OCI-LY7 (cell line): ENCODE measurements around the gene MCM9. TPM values are rescaled to one million over a fixed set of nuclear protein-coding genes. Genes with fewer than 3 reads are reported as not detected.
A peak's percentile ranks its signal among the peaks of the same experiment; 100 is the strongest.

Experiments
- BruUV-seq: library from RNA; stranded (reverse); fragments of 400-500 nt; replicated peaks from 2 replicates; lab custom pipeline; 2021; lab: Mats Ljungman, UMichigan
- CTCF ChIA-PET: fragments of 300-600 bp; sonication (Branson Sonifier 250); formaldehyde crosslinking; loops from one replicate; lab custom pipeline; 2022; ENCODE audit warnings: antibody characterized with exemption; ENCODE audit not compliant: unreplicated experiment; lab: Charles Lee
- POLR2A ChIA-PET: fragments of 300-600 bp; sonication (Branson Sonifier 250); formaldehyde crosslinking; loops from one replicate; lab custom pipeline; 2022; ENCODE audit warnings: antibody characterized with exemption; lab: Charles Lee
- DNase-seq: peaks from one replicate; pipeline ENCODE4 v3.0.0-alpha.2; 2015; ENCODE audit warnings: low spot score
- H2AFZ ChIP-seq: fragments of 200-600 bp; sonication (generic), shearing (Covaris generic); 2 replicates; pipeline ENCODE4 v1.6.1; 2014; ENCODE audit warnings: mild to moderate bottlenecking, antibody characterized with exemption, low read length, moderate library complexity
- H3K27ac ChIP-seq: fragments of 200-600 bp; sonication (generic); 2 replicates; pipeline ENCODE4 v1.5.1; 2014; ENCODE audit warnings: mixed run types, low read depth, mild to moderate bottlenecking, moderate library complexity, low read length, inconsistent platforms; ENCODE audit not compliant: poor library complexity, severe bottlenecking
- H3K36me3 ChIP-seq: fragments of 200-600 bp; sonication (generic); 2 replicates; pipeline ENCODE4 v1.6.1; 2014; ENCODE audit warnings: mild to moderate bottlenecking, antibody characterized with exemption, low read length, moderate library complexity, mixed read lengths; ENCODE audit not compliant: insufficient read depth
- H3K4me1 ChIP-seq: fragments of 200-600 bp; sonication (generic); 2 replicates; pipeline ENCODE4 v1.5.1; 2014; ENCODE audit warnings: mild to moderate bottlenecking, low read length; ENCODE audit not compliant: insufficient read depth, poor library complexity, severe bottlenecking
- H3K4me2 ChIP-seq: fragments of 200-600 bp; sonication (generic); 2 replicates; pipeline ENCODE4 v1.6.1; 2014; ENCODE audit warnings: mild to moderate bottlenecking, low read length
- H3K4me3 ChIP-seq: fragments of 200-600 bp; sonication (generic); 2 replicates; pipeline ENCODE4 v1.5.1; 2014; ENCODE audit warnings: mild to moderate bottlenecking, low read depth, low read length; ENCODE audit not compliant: poor library complexity, severe bottlenecking
- H3K79me2 ChIP-seq: fragments of 200-600 bp; sonication (generic); 2 replicates; pipeline ENCODE4 v1.6.1; 2016; ENCODE audit warnings: low read depth, mild to moderate bottlenecking, low read length, moderate library complexity, mixed read lengths; ENCODE audit not compliant: insufficient read depth
- H3K9me2 ChIP-seq: fragments of 200-600 bp; sonication (generic); 2 replicates; pipeline ENCODE4 v1.6.1; 2016; ENCODE audit warnings: mild to moderate bottlenecking, low read length, mixed read lengths; ENCODE audit not compliant: insufficient read depth
- H3K9me3 ChIP-seq: fragments of 200-600 bp; sonication (generic); 2 replicates; pipeline ENCODE4 v1.6.1; 2014; ENCODE audit warnings: mild to moderate bottlenecking, mixed run types, low read length, mixed read lengths
- H4K20me1 ChIP-seq: fragments of 200-600 bp; sonication (generic); 2 replicates; pipeline ENCODE4 v1.6.1; 2014; ENCODE audit warnings: mild to moderate bottlenecking, antibody characterized with exemption, low read length, moderate library complexity, mixed read lengths; ENCODE audit not compliant: insufficient read depth
- CTCF ChIP-seq: fragments of 200-600 bp; sonication (generic); conservative IDR thresholded peaks from 2 replicates; pipeline ENCODE4 v1.5.1; 2014; ENCODE audit warnings: mild to moderate bottlenecking, antibody characterized with exemption, low read length, moderate library complexity, mixed read lengths
- EZH2phosphoT487 ChIP-seq: fragments of 200-600 bp; sonication (generic); IDR thresholded peaks from 2 replicates; pipeline ENCODE4 v1.6.1; 2018; ENCODE audit warnings: low read depth, borderline replicate concordance, mild to moderate bottlenecking, mixed run types, antibody characterized with exemption, low read length, moderate library complexity, mixed read lengths
- intact Hi-C: fragments of 100-400 bp; cut with micrococcal nuclease; formaldehyde crosslinking; loops from one replicate; pipeline ENCODE4 v1.10.0; 2022; ENCODE audit not compliant: unreplicated experiment
- total RNA-seq, 2 experiments: library from RNA; depleted of rRNA in 1 of 2; stranded (reverse); fragments of >200 nt in 1 of 2; shearing (Covaris generic) in 1 of 2; gene quantifications; 2 replicates each; pipeline ENCODE4 v1.2.3, GENCODE V29; 2014 to 2022

Gene MCM9
- total RNA-seq, 2 experiments from 2014 or later: 17.4 to 18.8 TPM

GRCh38 chr6:118895261-118895560, 39.7 kb downstream of the MCM9 start:
- intact Hi-C loops: loop anchor here (2.0 to 10.0 kb wide), 4 partner anchors 186 to 550 kb away; partner anchors contain the start of gene CEP85L
- Histone ChIP-seq H3K9me2 (no peaks in the 10 kb centered on the region), H4K20me1 (peaks cover 16% of the 10 kb centered on the region; the same call in 1 of the 2 replicates), H3K9me3 (no peaks in the 10 kb centered on the region), H2AFZ (no peak overlapping the region), H3K27ac (peak overlapping the region; percentile 89), H3K4me2 (peak overlapping the region; percentile 99), H3K4me3 (peak overlapping the region; percentile 80), H3K36me3 (peaks cover 40% of the 10 kb centered on the region), H3K4me1 (peaks cover 62% of the 10 kb centered on the region), H3K79me2 (peaks cover 85% of the 10 kb centered on the region)
- TF ChIP-seq EZH2phosphoT487 (no peak), CTCF (no peak)
- DNase-seq: no peak
- CTCF ChIA-PET: no interaction called here
- no TSS peak for BruUV-seq
- POLR2A ChIA-PET: interaction anchor here (0.8 to 9.3 kb wide), 4 partner anchors 12 to 554 kb away, joined by 3 to 88 read pairs (median 4); no protein-coding TSS in a partner anchor

GRCh38 chr6:118894425-118895260, 40.3 kb downstream of the MCM9 start:
- Histone ChIP-seq H3K4me1 (peaks cover 62% of the 10 kb centered on the region), H3K27ac (peak overlapping the region; percentile 89), H3K9me3 (no peaks in the 10 kb centered on the region), H3K9me2 (no peaks in the 10 kb centered on the region), H3K36me3 (peaks cover 34% of the 10 kb centered on the region), H3K79me2 (peaks cover 83% of the 10 kb centered on the region), H3K4me3 (peak overlapping the region; percentile 80), H4K20me1 (peaks cover 10% of the 10 kb centered on the region; the same call in 1 of the 2 replicates), H2AFZ (peak overlapping the region; percentile 26; the same call in 1 of the 2 replicates), H3K4me2 (peak overlapping the region; percentile 99)
- ChIA-PET CTCF (interaction anchor here (0.6 to 1.0 kb wide), 2 partner anchors 13 to 243 kb away, joined by 3 to 5 read pairs; no protein-coding TSS in a partner anchor), POLR2A (interaction anchor here (0.9 to 9.3 kb wide), 4 partner anchors 12 to 554 kb away, joined by 3 to 88 read pairs (median 4); no protein-coding TSS in a partner anchor)
- intact Hi-C loops: loop anchor here (1.0 to 10.0 kb wide), 6 partner anchors 40 to 550 kb away; partner anchors contain the start of gene CEP85L
- BruUV-seq: TSS peak; percentile 55
- no peak for TF ChIP-seq EZH2phosphoT487
- TF ChIP-seq CTCF: no peak
- DNase-seq: peak; percentile 78
